Dendritic cell treated with granulocyte-macrophage colony-stimulating factor and Interleukin-4, amounts not matched to agents 40 ng/mL and 50 ng/mL, for 4 days (primary cell): ENCODE data around the gene RPUSD1.
"Not testable (repeated sequence)": the region's sequence is repeated elsewhere in the genome, so short reads cannot be mapped to it uniquely, and the experiment has no call there.

Source experiments
- H3K27ac Mint-ChIP-seq: one replicate; pipeline ENCODE4 v1.8.0; 2022; ENCODE audit warnings: mild to moderate bottlenecking, mixed read lengths
- H3K27me3 Mint-ChIP-seq: one replicate; pipeline ENCODE4 v1.8.0; 2022; ENCODE audit warnings: mild to moderate bottlenecking, mixed read lengths
- H3K36me3 Mint-ChIP-seq: one replicate; pipeline ENCODE4 v1.8.0; 2022; ENCODE audit warnings: low read depth, mixed read lengths
- H3K4me1 Mint-ChIP-seq: one replicate; pipeline ENCODE4 v1.8.0; 2022; ENCODE audit warnings: low read depth, mixed read lengths
- H3K4me3 Mint-ChIP-seq: one replicate; pipeline ENCODE4 v1.8.0; 2022; ENCODE audit warnings: mild to moderate bottlenecking, moderate library complexity, mixed read lengths
- H3K9me3 Mint-ChIP-seq: one replicate; pipeline ENCODE4 v1.8.0; 2022; ENCODE audit warnings: mixed read lengths
- intact Hi-C: fragments of 100-400 bp; cut with micrococcal nuclease; formaldehyde crosslinking; loops from one replicate; pipeline ENCODE4 v1.15.0; 2022

RPUSD1 gene, protein sequence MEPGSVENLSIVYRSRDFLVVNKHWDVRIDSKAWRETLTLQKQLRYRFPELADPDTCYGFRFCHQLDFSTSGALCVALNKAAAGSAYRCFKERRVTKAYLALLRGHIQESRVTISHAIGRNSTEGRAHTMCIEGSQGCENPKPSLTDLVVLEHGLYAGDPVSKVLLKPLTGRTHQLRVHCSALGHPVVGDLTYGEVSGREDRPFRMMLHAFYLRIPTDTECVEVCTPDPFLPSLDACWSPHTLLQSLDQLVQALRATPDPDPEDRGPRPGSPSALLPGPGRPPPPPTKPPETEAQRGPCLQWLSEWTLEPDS

DNA sequence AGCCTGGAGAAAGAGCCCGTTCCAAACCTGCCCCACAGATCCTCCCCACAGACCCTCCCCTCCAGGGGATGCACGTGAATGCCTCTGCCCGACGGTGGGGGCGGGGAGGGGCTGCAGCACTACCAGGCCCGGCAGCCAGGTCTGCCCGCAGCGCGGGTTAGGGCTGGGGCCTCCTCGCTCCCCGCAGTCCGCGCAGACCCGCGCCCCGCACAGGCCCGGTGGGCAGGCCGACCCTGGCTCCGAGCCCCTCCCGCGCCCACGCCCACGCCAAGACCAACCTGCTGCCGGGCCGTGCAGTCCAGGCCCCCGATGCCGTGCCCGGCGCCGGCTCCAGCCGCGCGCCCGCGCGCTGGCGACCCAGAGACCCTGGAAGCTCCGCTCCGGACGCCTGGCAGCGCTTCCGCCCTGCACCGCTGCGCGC is at the start of gene RPUSD1:
Gene RPUSD1 (minus strand): TSS at position 404 of the 421 bp plus-strand sequence. CDS start 644 bp downstream, outside the sequence.
- Mint-ChIP-seq H3K4me3 (peak within 1 kb of the TSS; percentile 89), H3K4me1 (peaks cover 18% of the 10 kb centered on the region), H3K9me3 (no peaks in the 10 kb centered on the region), H3K27me3 (peaks cover 7% of the 10 kb centered on the region), H3K36me3 (peaks cover 56% of the 10 kb centered on the region), H3K27ac (peak within 1 kb of the TSS; percentile 87)
- intact Hi-C loops: no loop called here

GRCh38 chr16:836822-837221 is 48.6 kb upstream of the RPUSD1 start:
- H3K4me1 Mint-ChIP-seq, H3K4me3 Mint-ChIP-seq, H3K36me3 Mint-ChIP-seq, intact Hi-C loops, H3K27ac Mint-ChIP-seq, H3K27me3 Mint-ChIP-seq: not testable (repeated sequence)
- peaks cover 20% of the 10 kb centered on the region for H3K9me3 Mint-ChIP-seq

GRCh38 chr16:836221-836620 is 48.0 kb upstream of the RPUSD1 start:
- intact Hi-C loops: no loop called here
- Mint-ChIP-seq H3K9me3 (peaks cover 20% of the 10 kb centered on the region), H3K27me3 (peaks cover 2% of the 10 kb centered on the region), H3K4me1 (no peaks in the 10 kb centered on the region), H3K4me3 (no peak overlapping the region), H3K36me3 (no peaks in the 10 kb centered on the region), H3K27ac (no peak overlapping the region)

GRCh38 chr16:835373-835772 is 47.2 kb upstream of the RPUSD1 start:
- intact Hi-C loops: no loop called here
- peaks cover 20% of the 10 kb centered on the region for H3K9me3 Mint-ChIP-seq
- H3K27ac Mint-ChIP-seq: no peak overlapping the region
- no peak overlapping the region for H3K4me3 Mint-ChIP-seq
- H3K27me3 Mint-ChIP-seq: peaks cover 3% of the 10 kb centered on the region
- H3K36me3 Mint-ChIP-seq: no peaks in the 10 kb centered on the region
- H3K4me1 Mint-ChIP-seq: peaks cover 5% of the 10 kb centered on the region

- intact Hi-C loops: no loop called here
- Mint-ChIP-seq H3K27me3 (peaks cover 11% of the 10 kb centered on the region), H3K9me3 (peaks cover 20% of the 10 kb centered on the region)
Observed at GRCh38 chr16:833411-833810, 45.2 kb upstream of the RPUSD1 start.

DNA sequence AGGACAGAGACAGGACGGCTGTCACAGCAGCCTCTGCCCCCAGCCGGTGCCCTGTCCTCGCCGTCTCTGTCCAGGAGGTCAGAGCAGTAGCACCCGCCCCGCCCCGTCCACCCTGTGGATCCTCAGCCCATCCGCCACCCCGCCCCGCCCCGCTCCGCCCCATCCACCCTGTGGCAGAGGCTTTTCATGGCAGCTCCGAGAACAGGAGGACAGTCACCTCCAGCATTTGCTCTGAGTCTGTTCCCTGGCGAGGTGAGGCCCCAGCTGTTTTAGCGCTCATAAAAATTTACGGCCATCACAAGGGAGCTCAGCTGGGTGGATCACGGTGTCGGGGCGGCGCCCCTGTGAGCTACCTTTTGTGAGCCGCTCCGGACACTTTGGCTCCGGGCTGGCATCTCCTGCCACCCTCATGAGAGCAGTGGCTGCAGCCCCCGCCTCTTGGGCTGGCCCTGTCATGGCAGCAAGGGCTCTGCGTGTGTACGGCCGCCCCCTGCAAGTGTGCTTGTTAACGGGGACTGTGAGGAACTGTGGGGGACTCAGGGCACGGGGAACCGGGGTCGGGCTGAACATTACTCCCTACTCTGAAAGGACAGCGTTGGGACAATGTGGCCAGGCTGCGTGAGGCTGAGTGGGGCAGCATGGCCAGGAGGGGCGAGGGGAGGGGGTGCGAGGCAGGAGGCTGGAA is 44.6 kb upstream of the RPUSD1 start:
- H3K36me3 Mint-ChIP-seq: no peaks in the 10 kb centered on the region
- no peak overlapping the region for H3K4me3 Mint-ChIP-seq
- no peak overlapping the region for H3K27ac Mint-ChIP-seq
- intact Hi-C loops: no loop called here
- H3K4me1 Mint-ChIP-seq: peaks cover 5% of the 10 kb centered on the region
- H3K27me3 Mint-ChIP-seq: peaks cover 11% of the 10 kb centered on the region
- peaks cover 20% of the 10 kb centered on the region for H3K9me3 Mint-ChIP-seq

More at GRCh38 chr16:833411-833810, 45.2 kb upstream of the RPUSD1 start:
- Mint-ChIP-seq H3K4me1 (peaks cover 5% of the 10 kb centered on the region), H3K36me3 (no peaks in the 10 kb centered on the region), H3K4me3 (no peak overlapping the region), H3K27ac (no peak overlapping the region)

DNA sequence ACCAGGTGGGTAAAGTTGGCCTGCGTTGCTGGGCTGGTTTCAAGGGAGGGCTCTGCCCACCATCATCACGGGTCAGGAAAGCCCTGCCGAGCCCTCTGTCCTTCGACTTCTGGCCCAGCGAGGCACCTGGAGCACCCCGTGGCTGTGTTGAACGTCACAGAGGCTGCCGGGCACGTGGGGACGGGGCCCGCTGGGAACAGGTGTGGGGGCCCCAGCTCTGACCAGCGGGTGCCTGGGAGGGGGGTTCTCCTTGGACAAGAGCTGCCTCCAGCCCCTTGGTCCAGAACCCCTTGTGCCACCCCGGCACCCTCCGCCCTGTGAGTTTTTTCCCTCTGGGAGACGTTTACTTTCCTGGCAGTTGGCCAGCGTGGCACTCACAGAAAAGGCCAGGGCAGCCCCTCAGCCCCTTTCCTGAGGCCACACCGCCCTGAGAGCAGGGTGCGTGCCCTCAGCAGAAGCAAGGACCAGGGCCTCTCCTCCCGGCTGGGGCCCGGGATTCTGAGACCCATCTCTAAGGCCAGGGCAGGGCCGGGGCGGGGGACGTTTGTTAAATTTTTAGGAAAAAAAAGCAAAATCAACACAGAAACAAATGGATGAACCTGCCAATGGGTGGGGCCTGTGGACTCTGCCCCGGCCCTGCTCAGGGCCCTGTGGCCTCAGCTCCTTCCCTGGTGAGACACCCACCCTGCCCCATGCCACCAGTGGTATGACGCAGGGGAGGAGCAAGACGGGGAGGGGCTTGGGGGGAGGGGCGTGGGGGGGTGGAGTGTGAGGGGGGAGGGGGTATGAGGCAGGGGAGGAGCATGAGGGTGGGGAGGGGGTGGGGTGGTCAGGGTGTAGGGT is 43.6 kb upstream of the RPUSD1 start:
- Mint-ChIP-seq H3K36me3 (no peaks in the 10 kb centered on the region), H3K9me3 (peaks cover 16% of the 10 kb centered on the region), H3K27ac (no peak overlapping the region), H3K4me1 (peaks cover 5% of the 10 kb centered on the region), H3K4me3 (no peak overlapping the region), H3K27me3 (peaks cover 11% of the 10 kb centered on the region)
- intact Hi-C loops: no loop called here

DNA sequence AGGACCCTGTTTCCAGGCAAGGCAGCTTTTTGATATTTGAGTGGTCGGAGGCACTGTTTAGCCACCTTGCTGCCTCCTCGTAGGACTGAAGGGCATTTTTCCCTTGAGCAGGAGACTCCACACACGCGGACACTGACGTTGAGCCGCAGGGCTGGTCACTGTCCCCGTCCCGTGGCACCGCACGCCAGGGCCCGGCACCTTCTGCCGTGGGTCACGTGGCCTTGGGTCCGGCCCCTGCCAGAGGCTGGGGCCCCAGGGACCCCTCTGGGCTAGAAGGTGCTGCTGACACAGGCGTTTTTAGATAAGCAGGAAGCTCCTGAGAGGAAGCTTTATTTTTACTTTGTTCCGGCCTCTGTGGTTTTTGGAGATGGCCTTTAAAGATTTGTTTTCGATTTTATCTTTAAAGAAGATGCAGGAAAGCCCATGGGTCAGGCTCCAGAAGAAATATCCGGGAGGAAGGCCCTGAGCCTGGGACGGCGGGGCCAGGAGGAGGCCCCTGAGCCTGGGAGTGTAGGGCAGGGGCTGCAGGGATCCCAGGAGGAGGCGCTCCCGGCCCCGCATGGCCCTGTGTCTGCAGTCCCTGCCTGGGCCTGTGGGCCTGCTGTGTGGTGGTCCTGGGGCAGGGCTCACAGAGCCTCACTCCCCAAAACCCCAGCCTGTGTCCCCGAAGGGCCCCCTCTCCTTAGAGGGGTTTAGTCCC is 42.8 kb upstream of the RPUSD1 start:
- Mint-ChIP-seq H3K9me3 (peaks cover 9% of the 10 kb centered on the region), H3K4me1 (peaks cover 5% of the 10 kb centered on the region), H3K27me3 (peaks cover 9% of the 10 kb centered on the region), H3K36me3 (no peaks in the 10 kb centered on the region), H3K27ac (no peak overlapping the region), H3K4me3 (no peak overlapping the region)
- intact Hi-C loops: no loop called here

DNA sequence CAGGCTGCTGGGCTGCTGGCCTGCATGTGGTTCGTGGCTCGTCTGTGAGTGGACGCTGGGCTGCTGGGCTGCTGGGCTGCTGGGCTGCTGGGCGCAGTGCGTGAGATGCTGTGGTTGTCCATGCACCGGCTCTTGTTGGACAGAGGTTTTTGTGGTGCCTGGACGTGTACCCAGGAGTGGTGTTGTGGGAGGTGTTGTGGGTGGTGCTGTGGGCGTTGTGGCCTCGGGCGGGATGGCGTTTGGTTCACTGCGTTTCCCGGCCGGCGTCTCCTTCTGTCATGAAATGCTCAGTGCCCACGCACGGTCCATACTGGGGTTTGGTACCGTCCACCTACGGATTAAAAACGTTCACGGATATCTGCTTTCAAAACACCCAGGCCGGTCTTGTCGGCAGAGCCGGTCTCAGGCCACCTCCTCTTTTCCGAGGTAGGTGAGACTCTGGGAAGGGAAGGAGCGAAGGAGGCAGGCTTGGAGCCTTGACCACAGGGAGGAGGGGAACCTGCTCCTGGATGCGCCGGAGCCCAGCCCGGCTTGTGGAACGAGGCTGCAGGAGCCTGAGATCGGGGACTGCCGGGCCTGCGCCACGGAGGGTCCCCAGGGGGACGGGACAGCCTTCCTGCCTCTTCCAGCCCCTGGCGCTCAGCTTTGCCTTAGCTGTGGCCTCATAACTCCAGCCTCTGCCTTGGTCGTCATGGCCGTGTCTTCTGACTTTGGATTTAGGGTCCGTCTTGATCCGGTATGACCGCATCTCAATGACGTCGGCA is 42.1 kb upstream of the RPUSD1 start:
- Mint-ChIP-seq H3K4me3 (no peak overlapping the region), H3K4me1 (peaks cover 5% of the 10 kb centered on the region), H3K36me3 (no peaks in the 10 kb centered on the region), H3K9me3 (peaks cover 1% of the 10 kb centered on the region), H3K27ac (no peak overlapping the region), H3K27me3 (peaks cover 10% of the 10 kb centered on the region)
- intact Hi-C loops: no loop called here

DNA sequence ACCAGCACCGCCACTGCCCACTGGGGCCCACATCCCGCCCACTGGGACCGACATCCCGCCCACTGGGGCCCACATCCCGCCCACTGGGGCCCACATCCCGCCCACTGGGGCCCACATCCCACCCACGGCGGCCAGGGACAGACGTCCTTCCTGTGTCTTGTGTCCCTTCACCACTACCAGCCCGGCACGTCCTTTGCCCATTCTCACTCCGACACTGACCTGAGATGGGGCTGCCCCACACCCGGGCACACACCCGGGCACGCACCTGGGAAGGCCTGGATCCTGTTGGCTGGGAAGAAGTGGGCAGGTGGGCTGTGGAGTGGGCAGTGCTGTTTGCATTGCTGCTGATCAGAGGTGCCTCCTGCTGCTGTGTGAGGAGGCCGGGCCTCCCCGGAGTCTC is 40.7 kb upstream of the RPUSD1 start:
- intact Hi-C loops: no loop called here
- Mint-ChIP-seq H3K36me3 (no peaks in the 10 kb centered on the region), H3K27me3 (peaks cover 10% of the 10 kb centered on the region), H3K4me1 (peaks cover 5% of the 10 kb centered on the region), H3K27ac (no peak overlapping the region), H3K4me3 (no peak overlapping the region), H3K9me3 (no peaks in the 10 kb centered on the region)

- H3K36me3 Mint-ChIP-seq: no peaks in the 10 kb centered on the region
- H3K27me3 Mint-ChIP-seq: peaks cover 10% of the 10 kb centered on the region
- intact Hi-C loops: no loop called here
- H3K9me3 Mint-ChIP-seq: no peaks in the 10 kb centered on the region
- H3K4me3 Mint-ChIP-seq: no peak overlapping the region
- no peak overlapping the region for H3K27ac Mint-ChIP-seq
- H3K4me1 Mint-ChIP-seq: peaks cover 5% of the 10 kb centered on the region
Observed at GRCh38 chr16:827513-827912, 39.3 kb upstream of the RPUSD1 start.

GRCh38 chr16:825341-826061 is 37.3 kb upstream of the RPUSD1 start:
- Mint-ChIP-seq H3K36me3 (no peaks in the 10 kb centered on the region), H3K4me1 (no peaks in the 10 kb centered on the region), H3K27ac (no peak overlapping the region), H3K4me3 (no peak overlapping the region), H3K9me3 (no peaks in the 10 kb centered on the region), H3K27me3 (peaks cover 16% of the 10 kb centered on the region)
- intact Hi-C loops: no loop called here
